Gastrocnemius medialis (tissue), 4 donors: Measurements from ENCODE around the gene CDH4. TPM values are rescaled to one million over a fixed set of nuclear protein-coding genes. Genes with fewer than 3 reads are reported as not detected.

Experiments
- ATAC-seq, 2 donors: fragments of 150-250 bp; one replicate each; pipeline ENCODE4 v1.9.1; 2016
- DNase-seq, 2 donors: peaks; one replicate each; pipeline ENCODE4 v3.0.0-alpha.2; 2019
- H3K27ac ChIP-seq, 4 donors: fragments of 200-600 bp; sonication (generic); 1 replicate in 1 of 4; 2 replicates in 3 of 4; pipeline ENCODE4 v1.5.1; 2016 to 2018; ENCODE audit warnings: mild to moderate bottlenecking in 2 of 4, moderate library complexity in 1 of 4
- H3K27me3 ChIP-seq, 3 donors: fragments of 200-600 bp; sonication (generic) in 2 of 3; 1 replicate in 1 of 3; 2 replicates in 2 of 3; pipeline versions ENCODE4 v1.5.1 to v1.6.0; 2016 to 2019; ENCODE audit warnings: mild to moderate bottlenecking in 1 of 3, moderate library complexity in 1 of 3
- H3K36me3 ChIP-seq, 2 donors: fragments of 200-600 bp; sonication (generic) in 1 of 2; one replicate each; pipeline ENCODE4 v1.5.1; 2017 to 2018
- H3K4me1 ChIP-seq, 2 donors: fragments of 200-600 bp; sonication (generic) in 1 of 2; one replicate each; pipeline ENCODE4 v1.5.1; 2016 to 2017; ENCODE audit warnings: mild to moderate bottlenecking in 2 of 2
- H3K4me3 ChIP-seq, 4 donors: fragments of 200-600 bp; sonication (generic) in 3 of 4; 1 replicate in 1 of 4; 2 replicates in 3 of 4; pipeline ENCODE4 v1.5.1; 2016 to 2019; ENCODE audit warnings: mild to moderate bottlenecking in 2 of 4
- H3K9me3 ChIP-seq, 3 donors: fragments of 200-600 bp; sonication (generic) in 2 of 3; 1 replicate in 1 of 3; 2 replicates in 2 of 3; pipeline ENCODE4 v1.5.1; 2016 to 2019
- POLR2A ChIP-seq, 2 donors: fragments of 450-650 bp; IDR thresholded peaks; one replicate each; pipeline ENCODE4 v1.6.1; 2017; ENCODE audit warnings: antibody characterized with exemption in 2 of 2, mild to moderate bottlenecking in 2 of 2, moderate library complexity in 2 of 2
- in situ Hi-C, 4 donors: fragments of 200-750 bp; cut with MboI; loops; one replicate each; pipeline versions ENCODE4 v1.15.0 to v1.8.0; 2017; ENCODE audit warnings: low sequenced_read_pairs in 4 of 4
- intact Hi-C: fragments of 100-400 bp; cut with DNase I; formaldehyde crosslinking; loops from one replicate; pipeline ENCODE4 v1.15.1; 2023; ENCODE audit warnings: low total_unique reads
- total RNA-seq, 4 donors: library from RNA; depleted of rRNA; stranded (reverse); fragments of >200 nt; gene quantifications; one replicate each; pipeline versions ENCODE4 v1.1.0 to v1.2.3, GENCODE V29; 2016
- TF ChIP-seq, protein P1 (sequence below), 5 experiments: fragments of 450-650 bp in 3 of 5; fragments of 200-600 bp in 2 of 5; sonication (generic) in 2 of 5; IDR thresholded peaks in 4 of 5; conservative IDR thresholded peaks in 1 of 5; 1 replicate in 4 of 5; 2 replicates in 1 of 5; pipeline ENCODE4 v1.5.1; 2016 to 2019; ENCODE audit warnings: antibody characterized with exemption in 5 of 5, mild to moderate bottlenecking in 3 of 5, moderate library complexity in 3 of 5

CDH4 gene
- total RNA-seq, 4 donors from 2014 or later = 0.38 to 1.2 (median 0.86) TPM

DNA sequence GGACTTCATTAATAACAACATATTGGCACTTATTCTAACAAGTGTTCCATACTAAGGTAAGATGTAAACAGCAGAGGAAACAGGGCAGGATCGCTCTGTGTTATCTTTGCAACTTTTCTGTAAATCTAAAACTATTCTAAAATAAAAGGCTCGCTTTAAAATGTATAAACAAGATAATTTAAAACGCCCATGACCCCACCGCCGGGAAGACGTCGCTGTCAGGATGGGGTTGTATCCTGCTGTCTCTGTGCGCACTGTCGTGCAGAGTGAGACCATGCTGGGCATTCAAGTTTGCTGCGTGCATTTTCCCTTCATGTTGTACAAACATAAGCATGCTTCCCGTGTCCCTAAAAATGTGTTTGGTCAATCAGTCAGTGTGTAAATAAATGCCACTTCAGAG is 255.7 kb downstream of the CDH4 start:
- Histone ChIP-seq H3K9me3 (no peaks in the 10 kb centered on the region), H3K4me1 (no peaks in the 10 kb centered on the region), H3K27ac (no peak overlapping the region), H3K36me3 (no peaks in the 10 kb centered on the region), H3K4me3 (no peak overlapping the region), H3K27me3 (peaks cover 0 to 4% (median 0%) of the 10 kb centered on the region in 3 donors)
- no peak for DNase-seq
- in situ Hi-C loops = no loop called here
- intact Hi-C loops = no loop called here
- TF ChIP-seq POLR2A (IDR thresholded peaks at IDR 0.05) = no peak
- ATAC-seq = no peak

DNA sequence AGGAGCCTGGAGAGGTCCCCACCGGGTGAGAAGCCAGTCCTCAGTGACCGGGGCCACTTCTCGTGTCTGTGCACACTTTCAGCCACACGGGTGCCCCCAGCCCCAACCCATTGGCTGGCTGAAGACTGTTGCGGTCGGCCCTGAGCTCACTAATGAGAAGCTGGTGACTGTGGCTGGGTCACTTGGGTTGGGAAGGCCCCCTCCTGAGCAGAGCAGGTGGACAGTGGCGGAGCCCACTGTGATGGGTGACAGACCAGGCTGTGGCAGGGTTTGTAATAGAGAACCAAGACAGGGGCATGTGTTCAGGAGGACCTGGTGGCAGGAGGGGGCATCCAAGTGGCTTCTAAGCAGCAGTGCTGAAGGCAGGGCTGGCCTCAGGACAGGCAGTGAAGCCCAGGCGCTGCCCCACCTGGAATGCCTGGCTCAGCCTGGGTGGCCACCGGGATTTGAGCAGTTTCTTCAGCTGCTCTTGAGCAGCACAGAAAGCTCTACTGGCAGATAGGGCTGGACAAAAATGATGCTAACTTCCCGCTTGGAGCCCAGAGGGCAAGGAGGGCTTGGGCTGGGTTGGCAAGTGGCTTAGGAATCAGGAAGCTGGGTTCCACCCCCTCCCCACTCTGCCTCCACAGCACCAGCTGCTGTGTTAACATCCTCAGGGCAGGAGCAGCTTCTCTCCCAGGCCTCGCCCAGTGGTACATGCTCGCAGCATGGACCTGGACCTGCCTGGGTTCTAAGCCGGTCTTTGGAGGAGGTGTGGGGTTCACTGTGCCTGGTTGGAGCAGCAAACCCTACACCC is 256.4 kb downstream of the CDH4 start:
- DNase-seq = no peak
- no peaks in the 10 kb centered on the region for H3K4me1 ChIP-seq
- H3K27me3 ChIP-seq = peaks cover 0 to 4% (median 0%) of the 10 kb centered on the region in 3 donors
- in situ Hi-C loops = no loop called here
- no peaks in the 10 kb centered on the region for H3K9me3 ChIP-seq
- H3K4me3 ChIP-seq = no peak overlapping the region
- TF ChIP-seq, protein P1, sequence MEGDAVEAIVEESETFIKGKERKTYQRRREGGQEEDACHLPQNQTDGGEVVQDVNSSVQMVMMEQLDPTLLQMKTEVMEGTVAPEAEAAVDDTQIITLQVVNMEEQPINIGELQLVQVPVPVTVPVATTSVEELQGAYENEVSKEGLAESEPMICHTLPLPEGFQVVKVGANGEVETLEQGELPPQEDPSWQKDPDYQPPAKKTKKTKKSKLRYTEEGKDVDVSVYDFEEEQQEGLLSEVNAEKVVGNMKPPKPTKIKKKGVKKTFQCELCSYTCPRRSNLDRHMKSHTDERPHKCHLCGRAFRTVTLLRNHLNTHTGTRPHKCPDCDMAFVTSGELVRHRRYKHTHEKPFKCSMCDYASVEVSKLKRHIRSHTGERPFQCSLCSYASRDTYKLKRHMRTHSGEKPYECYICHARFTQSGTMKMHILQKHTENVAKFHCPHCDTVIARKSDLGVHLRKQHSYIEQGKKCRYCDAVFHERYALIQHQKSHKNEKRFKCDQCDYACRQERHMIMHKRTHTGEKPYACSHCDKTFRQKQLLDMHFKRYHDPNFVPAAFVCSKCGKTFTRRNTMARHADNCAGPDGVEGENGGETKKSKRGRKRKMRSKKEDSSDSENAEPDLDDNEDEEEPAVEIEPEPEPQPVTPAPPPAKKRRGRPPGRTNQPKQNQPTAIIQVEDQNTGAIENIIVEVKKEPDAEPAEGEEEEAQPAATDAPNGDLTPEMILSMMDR (IDR thresholded peaks at IDR 0.05 in 4 of 5, conservative IDR thresholded peaks at IDR 0.05 in 1 of 5) = no peak
- no peak for TF ChIP-seq POLR2A (IDR thresholded peaks at IDR 0.05)
- intact Hi-C loops = no loop called here
- no peak overlapping the region for H3K27ac ChIP-seq
- ATAC-seq = no peak
- H3K36me3 ChIP-seq = no peaks in the 10 kb centered on the region

DNA sequence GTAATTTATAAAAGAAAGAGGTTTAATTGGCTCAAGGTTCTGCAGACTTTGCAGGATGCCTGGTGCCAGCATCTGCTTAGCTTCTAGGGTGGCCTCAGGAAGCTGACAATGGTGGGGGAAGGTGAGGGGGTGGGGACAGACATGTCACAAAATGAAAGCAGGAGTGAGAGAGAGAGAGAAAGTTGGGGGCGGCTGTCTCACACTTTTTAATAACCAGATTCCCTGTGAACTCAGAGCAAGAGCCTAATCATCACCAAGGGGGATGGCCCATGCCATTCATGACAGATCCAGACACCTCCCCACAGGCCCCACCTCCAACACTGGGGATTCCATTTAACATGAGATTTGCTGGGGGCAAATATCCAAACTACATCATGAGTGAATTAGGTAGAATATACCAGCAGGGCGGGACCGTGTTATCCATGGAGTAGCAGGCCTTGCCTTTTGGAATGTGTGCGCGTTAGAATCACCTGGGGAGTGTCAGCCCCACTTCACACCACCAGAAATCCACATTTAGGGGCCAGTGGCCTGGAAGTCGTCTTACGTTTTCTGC is 258.8 kb downstream of the CDH4 start:
- Histone ChIP-seq H3K4me1 (no peaks in the 10 kb centered on the region), H3K27ac (no peak overlapping the region), H3K9me3 (no peaks in the 10 kb centered on the region), H3K27me3 (no peaks in the 10 kb centered on the region), H3K4me3 (no peak overlapping the region), H3K36me3 (no peaks in the 10 kb centered on the region)
- no peak for DNase-seq
- intact Hi-C loops (no loop called here), in situ Hi-C loops (no loop called here)
- TF ChIP-seq, protein P1 (IDR thresholded peaks at IDR 0.05 in 4 of 5, conservative IDR thresholded peaks at IDR 0.05 in 1 of 5) = no peak
- no peak for TF ChIP-seq POLR2A (IDR thresholded peaks at IDR 0.05)
- ATAC-seq = no peak

DNA sequence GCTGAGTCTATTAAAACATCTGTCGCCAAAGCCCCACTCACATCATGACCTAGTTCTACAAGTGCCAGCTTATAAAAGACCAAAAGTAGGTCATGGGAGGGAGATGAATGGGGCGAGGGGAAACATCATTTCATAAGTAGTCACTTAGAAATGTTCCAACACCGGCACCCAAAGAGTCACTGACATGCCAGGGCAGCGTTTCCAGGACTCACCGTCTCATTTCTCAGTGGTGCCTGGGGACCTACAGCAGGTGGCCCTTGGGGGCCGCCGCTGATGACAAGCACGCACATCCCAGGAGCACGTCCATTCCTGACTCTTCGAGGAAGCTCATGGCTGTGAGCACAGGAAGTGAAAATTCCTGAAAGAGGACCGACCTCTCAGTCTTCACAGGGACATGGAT is 260.4 kb downstream of the CDH4 start:
- no peaks in the 10 kb centered on the region for H3K36me3 ChIP-seq
- H3K9me3 ChIP-seq = no peaks in the 10 kb centered on the region
- no peak for TF ChIP-seq POLR2A (IDR thresholded peaks at IDR 0.05)
- TF ChIP-seq, protein P1 (IDR thresholded peaks at IDR 0.05 in 4 of 5, conservative IDR thresholded peaks at IDR 0.05 in 1 of 5) = no peak
- peaks cover 0 to 7% of the 10 kb centered on the region in 2 donors for H3K4me1 ChIP-seq
- intact Hi-C loops (no loop called here), in situ Hi-C loops (no loop called here)
- H3K27ac ChIP-seq = no peak overlapping the region
- ATAC-seq (no peak), DNase-seq (no peak)
- H3K27me3 ChIP-seq = no peaks in the 10 kb centered on the region
- no peak overlapping the region for H3K4me3 ChIP-seq

DNA sequence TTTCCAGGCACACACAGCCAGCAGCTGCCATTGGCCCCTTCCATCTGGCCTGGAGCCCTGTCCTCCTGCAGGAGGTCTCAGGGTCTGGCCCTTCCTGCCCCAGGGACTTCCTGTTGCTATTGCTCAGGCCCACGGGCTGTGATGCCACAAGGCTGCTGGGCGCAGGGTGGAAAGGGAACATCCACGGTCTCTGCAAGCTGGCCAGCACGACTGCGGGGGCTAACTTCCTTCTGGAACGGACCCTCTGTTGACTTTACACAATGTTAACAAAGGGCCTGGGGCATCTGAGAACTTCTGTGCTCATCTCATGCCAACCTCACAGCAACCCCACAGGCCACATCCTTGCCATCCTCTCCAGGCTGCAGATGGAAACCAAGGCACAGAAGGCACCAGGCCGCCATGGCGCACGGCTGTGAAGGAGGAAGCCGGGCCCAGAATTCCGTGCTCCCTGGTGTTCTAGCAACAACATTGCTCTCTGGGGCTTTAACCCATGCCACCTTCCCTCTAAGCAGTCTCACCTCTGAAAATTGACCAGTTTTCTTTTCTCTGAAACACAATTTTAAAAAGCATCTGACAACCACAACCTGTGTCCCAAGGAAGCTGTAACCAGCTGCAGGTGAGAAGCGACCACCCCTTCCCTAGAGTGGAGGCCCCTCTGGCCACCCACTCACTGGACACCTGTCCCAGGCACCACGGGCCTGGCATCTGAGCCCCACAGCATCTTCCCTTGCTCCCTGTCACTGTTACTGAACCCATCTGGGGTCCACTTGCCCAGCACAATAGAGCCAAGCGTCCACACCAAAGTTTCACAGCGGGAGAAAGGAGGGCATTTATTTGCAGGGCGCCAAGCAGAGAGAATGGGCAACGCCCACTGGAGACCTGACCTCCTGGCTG is 261.3 kb downstream of the CDH4 start:
- no peak for ATAC-seq
- in situ Hi-C loops = no loop called here
- Histone ChIP-seq H3K36me3 (no peaks in the 10 kb centered on the region), H3K27ac (no peak overlapping the region), H3K27me3 (no peaks in the 10 kb centered on the region), H3K4me1 (peaks cover 0 to 7% of the 10 kb centered on the region in 2 donors), H3K4me3 (no peak overlapping the region), H3K9me3 (no peaks in the 10 kb centered on the region)
- intact Hi-C loops = no loop called here
- no peak for TF ChIP-seq POLR2A (IDR thresholded peaks at IDR 0.05)
- TF ChIP-seq, protein P1 (IDR thresholded peaks at IDR 0.05 in 4 of 5, conservative IDR thresholded peaks at IDR 0.05 in 1 of 5) = no peak
- no peak for DNase-seq
